CD14-positive monocyte (primary cell): ENCODE measurements around the gene CCDC89. TPM values are rescaled to one million over a fixed set of nuclear protein-coding genes. Genes with fewer than 3 reads are reported as not detected.

Source experiments
- DNase-seq, 3 donors: peaks; one replicate each; pipeline ENCODE4 v3.0.0-alpha.2; 2011 to 2022
- H2AFZ ChIP-seq: 2 replicates; pipeline ENCODE4 v1.6.0; 2012; ENCODE audit warnings: mild to moderate bottlenecking, low read depth, low read length, inconsistent platforms; ENCODE audit not compliant: insufficient read depth, poor library complexity, severe bottlenecking
- H3K27ac ChIP-seq, 2 donors: 1 replicate in 1 of 2; 2 replicates in 1 of 2; pipeline ENCODE4 v1.5.1; 2012 to 2013; ENCODE audit warnings: low read length in 2 of 2, control low read depth in 1 of 2, inconsistent platforms in 1 of 2, low read depth in 1 of 2, mild to moderate bottlenecking in 1 of 2
- H3K27me3 ChIP-seq, 2 donors: one replicate each; pipeline versions ENCODE4 v1.6.0 to v1.6.1; 2011 to 2013; ENCODE audit warnings: low read length in 2 of 2; ENCODE audit not compliant: control insufficient read depth in 2 of 2, insufficient read depth in 2 of 2
- H3K36me3 ChIP-seq, 2 donors: replicated peaks in 1 of 2; 1 replicate in 1 of 2; 2 replicates in 1 of 2; pipeline versions ENCODE4 v1.5.1 to v1.6.1; 2012 to 2013; ENCODE audit warnings: low read length in 2 of 2, control low read depth in 1 of 2, inconsistent platforms in 1 of 2, mild to moderate bottlenecking in 1 of 2; ENCODE audit not compliant: insufficient read depth in 2 of 2, control insufficient read depth in 1 of 2
- H3K4me1 ChIP-seq, 2 donors: 1 replicate in 1 of 2; 2 replicates in 1 of 2; pipeline versions ENCODE4 v1.5.1 to v1.6.1; 2012 to 2013; ENCODE audit warnings: low read length in 2 of 2, control low read depth in 1 of 2, inconsistent platforms in 1 of 2, mild to moderate bottlenecking in 1 of 2, moderate library complexity in 1 of 2; ENCODE audit not compliant: insufficient read depth in 2 of 2, control insufficient read depth in 1 of 2
- H3K4me2 ChIP-seq: replicated peaks from 2 replicates; pipeline ENCODE3; 2012; ENCODE audit warnings: low read length, moderate library complexity, mild to moderate bottlenecking; ENCODE audit not compliant: poor library complexity, severe bottlenecking; ENCODE audit errors: extremely low read depth
- H3K4me3 ChIP-seq, 3 experiments: fragments of 200-600 bp in 1 of 3; sonication (generic) in 1 of 3; replicated peaks in 1 of 3; 1 replicate in 2 of 3; 2 replicates in 1 of 3; pipeline ENCODE4 v1.5.1; 2011 to 2013; ENCODE audit warnings: low read length in 3 of 3, mild to moderate bottlenecking in 3 of 3, control low read depth in 2 of 3, low read depth in 2 of 3, inconsistent platforms in 1 of 3, moderate library complexity in 1 of 3
- H3K79me2 ChIP-seq: 2 replicates; pipeline ENCODE4 v1.6.0; 2012; ENCODE audit warnings: mild to moderate bottlenecking, control low read depth, inconsistent platforms, low read length, moderate library complexity; ENCODE audit not compliant: insufficient read depth
- H3K9ac ChIP-seq: 2 replicates; pipeline ENCODE4 v1.6.0; 2017; ENCODE audit warnings: low read length, mild to moderate bottlenecking; ENCODE audit not compliant: insufficient read depth, poor library complexity, severe bottlenecking
- H3K9me3 ChIP-seq, 2 donors: replicated peaks in 1 of 2; 1 replicate in 1 of 2; 2 replicates in 1 of 2; pipeline versions ENCODE4 v1.5.1 to v1.6.1; 2012 to 2013; ENCODE audit warnings: low read length in 2 of 2, control low read depth in 1 of 2; ENCODE audit not compliant: control insufficient read depth in 1 of 2, insufficient read depth in 1 of 2
- H4K20me1 ChIP-seq: 2 replicates; pipeline ENCODE4 v1.6.0; 2012; ENCODE audit warnings: mild to moderate bottlenecking, low read length, control low read depth, moderate library complexity; ENCODE audit not compliant: insufficient read depth
- H3K27ac Mint-ChIP-seq, 7 donors: one replicate each; pipeline ENCODE4 v1.8.0; 2020; ENCODE audit warnings: mild to moderate bottlenecking in 7 of 7, mixed read lengths in 7 of 7, moderate library complexity in 6 of 7, inconsistent platforms in 2 of 7
- H3K27me3 Mint-ChIP-seq, 3 donors: one replicate each; pipeline ENCODE4 v1.8.0; 2021 to 2022; ENCODE audit warnings: low read depth in 3 of 3, mild to moderate bottlenecking in 3 of 3, mixed read lengths in 3 of 3, moderate library complexity in 3 of 3, inconsistent platforms in 1 of 3
- H3K36me3 Mint-ChIP-seq, 2 donors: one replicate each; pipeline ENCODE4 v1.8.0; 2020; ENCODE audit warnings: mixed read lengths in 2 of 2, inconsistent platforms in 1 of 2, mild to moderate bottlenecking in 1 of 2
- H3K4me1 Mint-ChIP-seq: one replicate; pipeline ENCODE4 v1.8.0; 2020; ENCODE audit warnings: mild to moderate bottlenecking, mixed read lengths
- H3K4me3 Mint-ChIP-seq, 2 donors: one replicate each; pipeline ENCODE4 v1.8.0; 2020; ENCODE audit warnings: mild to moderate bottlenecking in 2 of 2, mixed read lengths in 2 of 2, moderate library complexity in 1 of 2
- H3K9me3 Mint-ChIP-seq, 7 donors: one replicate each; pipeline ENCODE4 v1.8.0; 2020 to 2022; ENCODE audit warnings: mixed read lengths in 7 of 7, mild to moderate bottlenecking in 6 of 7, moderate library complexity in 6 of 7, inconsistent platforms in 2 of 7
- WGBS: methylation state at CpG from one replicate; pipeline ENCODE4 v1.1.5; 2013; ENCODE audit warnings: missing lambda C conversion rate; ENCODE audit not compliant: insufficient coverage; 5-methylcytosine and 5-hydroxymethylcytosine counted together
- intact Hi-C, 2 donors: fragments of 100-400 bp; cut with micrococcal nuclease; formaldehyde crosslinking; loops; one replicate each; pipeline versions ENCODE4 v1.15.0 to v1.15.1; 2023
- polyA plus RNA-seq, 3 donors: library from polyadenylated mRNA; depleted of rRNA in 1 of 3; unstranded in 2 of 3; stranded (reverse) in 1 of 3; fragments of 300-500 nt in 2 of 3; fragments of >200 nt in 1 of 3; fragmentation: Illumina TruSeq in 2 of 3; gene quantifications; 1 replicate in 2 of 3; 2 replicates in 1 of 3; pipeline ENCODE4 v1.2.3, GENCODE V29; 2012 to 2021
- TF ChIP-seq, protein P1 (sequence below): fragments of 200-600 bp; IDR thresholded peaks from one replicate; pipeline ENCODE4 v1.8.0; 2022; ENCODE audit warnings: antibody characterized with exemption, mild to moderate bottlenecking

The CCDC89 gene
- polyA plus RNA-seq, 3 donors, result not detected

DNA sequence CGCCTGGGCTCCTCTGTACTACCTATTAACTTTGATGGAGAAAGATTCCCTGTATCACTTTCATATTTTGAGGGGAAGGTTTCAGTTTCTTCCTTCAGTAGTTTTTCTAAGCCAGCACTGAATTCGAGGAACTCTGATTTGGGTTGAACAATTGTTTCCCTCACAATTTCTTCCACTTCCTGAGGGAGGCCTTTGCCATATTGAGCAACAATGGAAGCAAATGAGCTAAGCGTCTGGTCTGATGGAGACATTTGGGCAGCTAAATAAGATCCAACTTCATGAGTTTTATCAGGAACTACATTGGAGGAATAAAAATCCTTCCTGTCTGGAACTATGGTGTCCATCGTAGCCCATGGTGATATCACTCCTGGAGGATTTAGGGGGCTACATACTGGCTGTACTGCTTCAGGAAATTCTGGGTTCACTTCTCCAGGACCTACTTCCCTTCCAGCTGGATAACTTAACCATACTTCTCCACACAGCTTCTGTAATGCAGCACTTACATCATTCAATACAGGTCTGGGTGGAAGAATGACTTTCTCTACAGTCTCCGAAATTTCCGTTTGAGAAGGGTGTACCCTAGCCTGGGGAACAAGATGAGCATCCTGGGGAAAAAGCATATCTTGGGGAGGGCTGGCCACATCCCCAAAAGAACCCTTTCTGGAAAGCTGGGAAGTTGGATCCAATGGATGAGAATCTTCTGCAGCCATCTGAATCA is 38.9 kb upstream of the CCDC89 start:
- Mint-ChIP-seq H3K27ac (no peak overlapping the region), H3K27me3 (peaks cover 0 to 2% (median 0%) of the 10 kb centered on the region in 3 donors), H3K4me1 (peaks cover 13% of the 10 kb centered on the region), H3K4me3 (no peak overlapping the region), H3K36me3 (no peaks in the 10 kb centered on the region), H3K9me3 (peaks cover 0 to 7% (median 0%) of the 10 kb centered on the region in 7 donors)
- no peak overlapping the region for H3K27ac ChIP-seq
- no peak overlapping the region for H3K4me2 ChIP-seq
- WGBS, result 0% methylated on average over 1 of the region's 6 CpGs
- no peaks in the 10 kb centered on the region for H3K27me3 ChIP-seq
- DNase-seq, result no peak
- H2AFZ ChIP-seq, result no peak overlapping the region
- H3K4me1 ChIP-seq, result peaks cover 5 to 8% of the 10 kb centered on the region in 2 donors
- H3K4me3 ChIP-seq, result no peak overlapping the region
- H3K79me2 ChIP-seq, result no peaks in the 10 kb centered on the region
- H3K9ac ChIP-seq, result no peak overlapping the region
- TF ChIP-seq, protein P1, sequence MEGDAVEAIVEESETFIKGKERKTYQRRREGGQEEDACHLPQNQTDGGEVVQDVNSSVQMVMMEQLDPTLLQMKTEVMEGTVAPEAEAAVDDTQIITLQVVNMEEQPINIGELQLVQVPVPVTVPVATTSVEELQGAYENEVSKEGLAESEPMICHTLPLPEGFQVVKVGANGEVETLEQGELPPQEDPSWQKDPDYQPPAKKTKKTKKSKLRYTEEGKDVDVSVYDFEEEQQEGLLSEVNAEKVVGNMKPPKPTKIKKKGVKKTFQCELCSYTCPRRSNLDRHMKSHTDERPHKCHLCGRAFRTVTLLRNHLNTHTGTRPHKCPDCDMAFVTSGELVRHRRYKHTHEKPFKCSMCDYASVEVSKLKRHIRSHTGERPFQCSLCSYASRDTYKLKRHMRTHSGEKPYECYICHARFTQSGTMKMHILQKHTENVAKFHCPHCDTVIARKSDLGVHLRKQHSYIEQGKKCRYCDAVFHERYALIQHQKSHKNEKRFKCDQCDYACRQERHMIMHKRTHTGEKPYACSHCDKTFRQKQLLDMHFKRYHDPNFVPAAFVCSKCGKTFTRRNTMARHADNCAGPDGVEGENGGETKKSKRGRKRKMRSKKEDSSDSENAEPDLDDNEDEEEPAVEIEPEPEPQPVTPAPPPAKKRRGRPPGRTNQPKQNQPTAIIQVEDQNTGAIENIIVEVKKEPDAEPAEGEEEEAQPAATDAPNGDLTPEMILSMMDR, result no peak
- no peaks in the 10 kb centered on the region for H3K9me3 ChIP-seq
- no peaks in the 10 kb centered on the region for H3K36me3 ChIP-seq
- no peaks in the 10 kb centered on the region for H4K20me1 ChIP-seq
- intact Hi-C loops, result no loop called here

DNA sequence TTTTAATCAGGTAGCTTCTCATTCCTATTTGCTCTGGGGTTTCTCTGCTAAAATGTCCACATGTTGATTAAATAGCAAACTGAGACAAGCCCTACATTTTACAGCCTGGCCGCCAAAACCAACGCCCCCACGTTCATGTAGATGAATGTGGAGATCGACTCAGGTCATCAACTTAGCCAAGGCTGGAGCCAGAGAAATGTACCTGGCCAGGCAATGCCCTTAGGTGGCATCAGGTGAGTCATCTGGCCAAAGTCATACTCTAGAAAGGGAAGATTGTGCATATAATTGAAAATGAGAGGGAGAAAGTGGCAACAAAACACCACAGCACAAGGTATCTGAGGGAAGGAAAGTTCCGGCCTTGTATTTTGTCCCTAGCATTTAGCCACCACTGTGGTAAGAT is 37.1 kb upstream of the CCDC89 start:
- Histone ChIP-seq H3K4me1 (peaks cover 5 to 8% of the 10 kb centered on the region in 2 donors), H3K4me3 (no peak overlapping the region), H3K9me3 (no peaks in the 10 kb centered on the region), H2AFZ (no peak overlapping the region), H3K27me3 (no peaks in the 10 kb centered on the region), H4K20me1 (no peaks in the 10 kb centered on the region), H3K27ac (no peak overlapping the region), H3K36me3 (no peaks in the 10 kb centered on the region), H3K4me2 (no peak overlapping the region), H3K79me2 (no peaks in the 10 kb centered on the region), H3K9ac (no peak overlapping the region)
- TF ChIP-seq, protein P1, result no peak
- Mint-ChIP-seq H3K36me3 (no peaks in the 10 kb centered on the region), H3K4me1 (peaks cover 13% of the 10 kb centered on the region), H3K4me3 (no peak overlapping the region), H3K27me3 (peaks cover 0 to 2% (median 0%) of the 10 kb centered on the region in 3 donors), H3K9me3 (peaks cover 0 to 5% (median 0%) of the 10 kb centered on the region in 7 donors), H3K27ac (no peak overlapping the region)
- 90% methylated on average over 2 of the region's 5 CpGs for WGBS
- DNase-seq, result no peak
- intact Hi-C loops, result no loop called here
